Naive thymus-derived CD8-positive, alpha-beta T cell (primary cell): ENCODE data around the gene TRA2A. TPM values are rescaled to one million over a fixed set of nuclear protein-coding genes. Genes with fewer than 3 reads are reported as not detected.
A peak's percentile ranks its signal among the peaks of the same experiment; 100 is the strongest.

Source experiments
- ATAC-seq, 2 donors: fragments of 150-1000 bp; cut with Tn5 transposase in 1 of 2; sonication (Bioruptor Pico), chemical (Tn5 transposase) in 1 of 2; 1 replicate in 1 of 2; 2 replicates in 1 of 2; pipeline ENCODE4 v1.10.0; 2021; ENCODE audit warnings: mild to moderate bottlenecking in 2 of 2, moderate library complexity in 2 of 2
- POLR2A ChIA-PET: fragments of 350-600 bp; sonication (Branson Sonifier 250); formaldehyde crosslinking; loops from one replicate; lab custom pipeline; 2021; ENCODE audit warnings: antibody characterized with exemption; lab: Charles Lee
- DNase-seq, 10 donors: peaks; one replicate each; pipeline versions ENCODE4 v3.0.0 to v3.0.0-alpha.2; 2020 to 2022
- H3K27ac Mint-ChIP-seq, 10 donors: one replicate each; pipeline ENCODE4 v1.8.0; 2020 to 2022; ENCODE audit warnings: mild to moderate bottlenecking in 10 of 10, mixed read lengths in 10 of 10, moderate library complexity in 4 of 10, inconsistent platforms in 1 of 10
- H3K27me3 Mint-ChIP-seq, 5 donors: one replicate each; pipeline ENCODE4 v1.8.0; 2021 to 2022; ENCODE audit warnings: mixed read lengths in 5 of 5
- H3K36me3 Mint-ChIP-seq, 3 donors: one replicate each; pipeline ENCODE4 v1.8.0; 2020 to 2022; ENCODE audit warnings: mixed read lengths in 3 of 3, mild to moderate bottlenecking in 2 of 3, inconsistent platforms in 1 of 3
- H3K4me1 Mint-ChIP-seq, 4 donors: one replicate each; pipeline ENCODE4 v1.8.0; 2021 to 2022; ENCODE audit warnings: mixed read lengths in 4 of 4
- H3K4me3 Mint-ChIP-seq, 10 donors: one replicate each; pipeline ENCODE4 v1.8.0; 2020 to 2022; ENCODE audit warnings: mild to moderate bottlenecking in 10 of 10, mixed read lengths in 10 of 10, moderate library complexity in 6 of 10, inconsistent platforms in 1 of 10
- H3K9me3 Mint-ChIP-seq, 9 donors: one replicate each; pipeline ENCODE4 v1.8.0; 2020 to 2022; ENCODE audit warnings: mixed read lengths in 9 of 9, mild to moderate bottlenecking in 3 of 9, inconsistent platforms in 1 of 9, moderate library complexity in 1 of 9
- polyA plus RNA-seq, 3 donors: library from polyadenylated mRNA; unstranded; fragments of 300-500 nt; fragmentation: Illumina TruSeq; gene quantifications; one replicate each; pipeline ENCODE4 v1.2.3, GENCODE V29; 2021
- total RNA-seq, 8 experiments: library from RNA in 2 of 8; stranded (reverse) in 2 of 8; gene quantifications; one replicate each; pipeline ENCODE4 v1.2.3 and lab custom pipeline; 2021 to 2026

Gene TRA2A
- total RNA-seq (100 to 1,000 TPM; 155 to 157 TPM), polyA plus RNA-seq (10 to 100 TPM; 33.7 to 57.7 (median 54.7) TPM), total RNA-seq (lab: John Stamatoyannopoulos, UW) (52.5 to 240 (median 79.9) reads per million in 6 experiments)

DNA sequence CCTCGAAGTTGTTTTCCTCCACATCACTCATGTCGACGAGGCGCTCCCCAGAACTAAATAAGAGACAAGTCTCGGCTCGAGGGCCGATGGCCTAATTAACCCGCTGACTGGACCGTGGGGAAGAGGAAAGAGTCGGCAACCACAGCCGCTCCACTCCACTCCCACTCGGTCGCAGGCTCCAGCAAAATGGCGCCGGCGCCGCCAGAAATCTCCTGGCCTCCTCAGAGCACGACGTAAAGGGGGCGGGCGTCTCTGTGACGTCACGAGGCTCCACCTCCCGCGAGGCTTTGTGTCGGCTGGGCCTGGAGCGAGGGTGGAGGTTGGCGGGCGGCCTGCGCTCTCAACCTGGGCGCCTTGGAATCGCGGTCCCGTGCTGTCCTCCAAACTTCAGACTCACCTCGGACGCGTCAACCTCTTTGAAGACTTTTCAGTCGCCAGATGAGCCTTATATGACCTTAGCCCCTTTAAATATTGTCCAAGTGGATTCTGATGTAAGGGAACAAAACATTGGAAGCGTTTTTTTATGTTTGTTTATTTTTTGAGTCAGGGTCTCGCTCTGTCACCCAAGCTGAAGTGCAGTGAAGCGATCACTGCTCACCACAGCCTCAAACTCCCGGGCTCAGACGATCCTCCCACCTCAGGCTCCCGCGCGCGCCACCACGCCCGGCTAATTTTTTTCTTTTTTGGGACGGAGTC is at the start of gene TRA2A:
TSS of gene TRA2A (minus strand) at position 188 of the 696 bp plus-strand sequence. CDS start at position 31, 157 bp downstream.
- Mint-ChIP-seq H3K9me3 (no peaks in the 10 kb centered on the region), H3K4me1 (peaks cover 13 to 46% (median 42%) of the 10 kb centered on the region in 4 donors), H3K4me3 (peak within 1 kb of the TSS; percentile 89 to 100 (median 99)), H3K27me3 (no peaks in the 10 kb centered on the region), H3K36me3 (peaks cover 6 to 19% (median 8%) of the 10 kb centered on the region in 3 donors), H3K27ac (peak within 1 kb of the TSS; percentile 99 to 100 (median 100))
- POLR2A ChIA-PET = interaction anchor here (1.0 to 1.6 kb wide), 7 partner anchors 8 to 237 kb away, joined by 3 to 28 read pairs (median 5); partner anchors contain the start of gene MALSU1
- DNase-seq (peak; percentile 92 to 98 (median 95)), ATAC-seq (peak; percentile 89 to 91)

- Mint-ChIP-seq H3K27me3 (peaks cover 9 to 33% (median 15%) of the 10 kb centered on the region in 5 donors), H3K4me3 (no peak overlapping the region), H3K27ac (peak overlapping the region in 2 of 10 donors; percentile 2 to 59), H3K9me3 (no peaks in the 10 kb centered on the region), H3K4me1 (peaks cover 0 to 4% (median 2%) of the 10 kb centered on the region in 4 donors), H3K36me3 (no peaks in the 10 kb centered on the region)
- DNase-seq (peak; percentile 32 to 76 (median 64)), ATAC-seq (peak; percentile 79 to 83)
- POLR2A ChIA-PET = interaction anchor here (0.6 kb wide), 1 partner anchor 141 kb away, joined by 3 read pairs; no protein-coding TSS in a partner anchor
Measured at GRCh38 chr7:23570592-23571200, 38.9 kb upstream of the TRA2A start.

- POLR2A ChIA-PET = no interaction called here
- no peaks in the 10 kb centered on the region for H3K9me3 Mint-ChIP-seq
- no peak for ATAC-seq
Measured at GRCh38 chr7:23558303-23558702, 26.5 kb upstream of the TRA2A start.

GRCh38 chr7:23547662-23548061 is 15.9 kb upstream of the TRA2A start:
- Mint-ChIP-seq H3K4me3 (no peak overlapping the region), H3K27ac (no peak overlapping the region), H3K27me3 (no peaks in the 10 kb centered on the region), H3K9me3 (no peaks in the 10 kb centered on the region), H3K36me3 (no peaks in the 10 kb centered on the region), H3K4me1 (peaks cover 0 to 8% (median 2%) of the 10 kb centered on the region in 4 donors)
- DNase-seq (no peak), ATAC-seq (no peak)
- POLR2A ChIA-PET = no interaction called here

More at GRCh38 chr7:23558303-23558702, 26.5 kb upstream of the TRA2A start:
- DNase-seq = no peak
- no peak overlapping the region for H3K4me3 Mint-ChIP-seq
- H3K27ac Mint-ChIP-seq = peak overlapping the region in 1 of 10 donors; percentile 16
- H3K36me3 Mint-ChIP-seq = no peaks in the 10 kb centered on the region
- H3K4me1 Mint-ChIP-seq = no peaks in the 10 kb centered on the region
- peaks cover 3 to 13% (median 3%) of the 10 kb centered on the region in 5 donors for H3K27me3 Mint-ChIP-seq

GRCh38 chr7:23546897-23547572 is 15.3 kb upstream of the TRA2A start:
- DNase-seq = peak; percentile 40 to 89 (median 80)
- H3K36me3 Mint-ChIP-seq = no peaks in the 10 kb centered on the region
- peak; percentile 89 to 90 for ATAC-seq

DNA sequence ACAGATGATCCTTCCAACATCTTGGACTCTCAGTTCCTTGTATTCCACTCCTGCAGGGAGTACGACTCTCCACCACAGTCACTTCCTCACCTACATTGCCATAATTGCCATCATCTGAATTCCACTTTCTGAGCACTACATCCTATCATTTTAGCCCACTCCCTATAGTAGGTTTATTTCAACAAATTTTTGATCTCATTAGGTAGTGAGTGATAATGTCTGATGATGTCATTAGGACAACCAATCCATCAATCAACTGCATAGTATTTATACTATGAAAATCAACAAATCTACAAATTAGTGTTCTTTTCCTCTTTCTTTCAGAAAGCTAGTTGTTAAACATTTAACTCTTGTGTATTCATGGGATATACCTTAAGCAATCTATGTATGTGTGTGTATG is 13.7 kb upstream of the TRA2A start:
- Mint-ChIP-seq H3K27ac (peak overlapping the region in 1 of 10 donors; percentile 22), H3K36me3 (no peaks in the 10 kb centered on the region), H3K4me1 (peaks cover 0 to 8% (median 2%) of the 10 kb centered on the region in 4 donors), H3K4me3 (no peak overlapping the region), H3K9me3 (no peaks in the 10 kb centered on the region), H3K27me3 (no peaks in the 10 kb centered on the region)
- DNase-seq (no peak), ATAC-seq (no peak)
- POLR2A ChIA-PET = no interaction called here

More at GRCh38 chr7:23546897-23547572, 15.3 kb upstream of the TRA2A start:
- POLR2A ChIA-PET = interaction anchor here (0.6 to 1.1 kb wide), 2 partner anchors 16 to 244 kb away, joined by 4 to 7 read pairs; no protein-coding TSS in a partner anchor
- H3K4me3 Mint-ChIP-seq = no peak overlapping the region
- H3K27ac Mint-ChIP-seq = peak overlapping the region in 4 of 10 donors; percentile 31 to 90 (median 79)
- no peaks in the 10 kb centered on the region for H3K9me3 Mint-ChIP-seq
- peaks cover 0 to 8% (median 2%) of the 10 kb centered on the region in 4 donors for H3K4me1 Mint-ChIP-seq
- no peaks in the 10 kb centered on the region for H3K27me3 Mint-ChIP-seq

- DNase-seq (peak in 1 of 10 donors; percentile 7), ATAC-seq (peak; percentile 30 to 37)
- Mint-ChIP-seq H3K36me3 (no peaks in the 10 kb centered on the region), H3K4me3 (no peak overlapping the region), H3K27me3 (no peaks in the 10 kb centered on the region), H3K9me3 (no peaks in the 10 kb centered on the region), H3K27ac (no peak overlapping the region), H3K4me1 (peaks cover 2 to 12% (median 7%) of the 10 kb centered on the region in 4 donors)
- POLR2A ChIA-PET = interaction anchor here (0.6 to 0.9 kb wide), 2 partner anchors 142 to 1028 kb away, joined by 3 to 5 read pairs; partner anchors contain the start of gene PALS2
Measured at GRCh38 chr7:23544913-23545354, 13.2 kb upstream of the TRA2A start.

GRCh38 chr7:23542752-23543151 is 11.0 kb upstream of the TRA2A start:
- ATAC-seq = no peak
- Mint-ChIP-seq H3K27me3 (no peaks in the 10 kb centered on the region), H3K27ac (no peak overlapping the region), H3K4me1 (peaks cover 8 to 23% (median 17%) of the 10 kb centered on the region in 4 donors), H3K9me3 (no peaks in the 10 kb centered on the region), H3K4me3 (no peak overlapping the region), H3K36me3 (no peaks in the 10 kb centered on the region)
- DNase-seq = no peak
- POLR2A ChIA-PET = no interaction called here

DNA sequence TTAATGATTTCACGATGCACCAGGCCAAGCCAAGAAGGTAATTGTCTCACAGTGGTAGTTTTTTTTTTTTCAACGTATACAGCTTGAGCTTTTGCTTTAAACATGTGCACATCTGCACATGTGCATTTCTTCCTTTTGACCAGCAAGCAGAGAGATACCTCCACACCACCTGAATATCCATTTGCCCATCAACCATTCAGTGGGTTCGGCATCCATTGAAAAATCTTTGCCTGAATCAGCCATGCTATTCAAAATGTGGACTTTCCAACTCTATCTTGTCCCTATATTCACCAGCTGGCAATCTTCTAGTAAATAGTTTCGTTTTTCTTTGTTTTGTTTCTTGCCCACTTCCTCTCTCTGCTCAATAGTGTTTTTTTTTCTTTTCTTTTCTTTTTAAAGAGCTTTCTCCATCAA is 7.7 kb upstream of the TRA2A start:
- Mint-ChIP-seq H3K4me1 (peaks cover 8 to 16% (median 15%) of the 10 kb centered on the region in 4 donors), H3K9me3 (no peaks in the 10 kb centered on the region), H3K36me3 (no peaks in the 10 kb centered on the region), H3K27me3 (no peaks in the 10 kb centered on the region), H3K27ac (peak overlapping the region; percentile 56 to 96 (median 84)), H3K4me3 (peak overlapping the region; percentile 36 to 83 (median 73))
- ATAC-seq = peak; percentile 70 to 82
- POLR2A ChIA-PET = interaction anchor here (0.5 to 2.7 kb wide), 8 partner anchors 9 to 1586 kb away, joined by 3 to 28 read pairs (median 4); partner anchors contain the start of gene KLHL7
- peak in 3 of 10 donors; percentile 27 to 50 (median 48) for DNase-seq

- peaks cover 8 to 16% (median 15%) of the 10 kb centered on the region in 4 donors for H3K4me1 Mint-ChIP-seq
- POLR2A ChIA-PET = no interaction called here
- no peaks in the 10 kb centered on the region for H3K36me3 Mint-ChIP-seq
- no peaks in the 10 kb centered on the region for H3K27me3 Mint-ChIP-seq
- no peak for ATAC-seq
- H3K27ac Mint-ChIP-seq = peak overlapping the region in 1 of 10 donors; percentile 4
- H3K4me3 Mint-ChIP-seq = no peak overlapping the region
- no peak for DNase-seq
- no peaks in the 10 kb centered on the region for H3K9me3 Mint-ChIP-seq
Measured at GRCh38 chr7:23538301-23538700, 6.5 kb upstream of the TRA2A start.

DNA sequence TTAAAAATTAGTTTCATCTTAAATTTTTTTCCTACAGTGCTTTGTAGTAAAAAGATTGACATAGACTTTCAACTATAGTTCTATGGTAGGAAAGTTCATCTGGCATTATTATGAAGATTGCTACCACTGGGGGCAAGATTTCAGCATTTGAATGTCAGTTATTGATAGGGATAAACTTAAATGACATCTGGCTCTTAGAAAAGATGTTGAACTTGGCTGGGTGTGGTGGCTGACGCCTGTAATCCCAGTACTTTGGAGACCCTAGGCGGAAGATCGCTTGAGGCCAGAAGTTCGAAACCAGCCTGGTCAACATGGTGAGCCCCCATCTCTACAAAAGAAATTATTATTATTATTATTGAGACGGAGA is 1.4 kb upstream of the TRA2A start:
- Mint-ChIP-seq H3K36me3 (peaks cover 6 to 19% (median 8%) of the 10 kb centered on the region in 3 donors), H3K27ac (peak overlapping the region; percentile 87 to 100 (median 96)), H3K4me1 (peaks cover 9 to 37% (median 31%) of the 10 kb centered on the region in 4 donors), H3K9me3 (no peaks in the 10 kb centered on the region), H3K27me3 (no peaks in the 10 kb centered on the region), H3K4me3 (peak overlapping the region; percentile 3 to 79 (median 75))
- DNase-seq (no peak), ATAC-seq (no peak)
- POLR2A ChIA-PET = interaction anchor here (0.6 kb wide), 2 partner anchors 234 to 270 kb away, joined by 4 to 5 read pairs; partner anchors contain the start of gene MALSU1
